Endothelial cell of umbilical vein (primary cell): ENCODE data around the gene PAPPA2. TPM values are rescaled to one million over a fixed set of nuclear protein-coding genes. Genes with fewer than 3 reads are reported as not detected.

Experiments used
- BruUV-seq: library from RNA; stranded (reverse); fragments of 400-500 nt; replicated peaks from 2 replicates; lab custom pipeline; 2021; lab: Mats Ljungman, UMichigan
- CTCF ChIA-PET: fragments of 300-600, 350-600 bp; sonication (Branson Sonifier 250); formaldehyde crosslinking; loops from one replicate; lab custom pipeline; 2021; ENCODE audit warnings: antibody characterized with exemption, inconsistent platforms; lab: Charles Lee
- POLR2A ChIA-PET: fragments of 300-600, 350-600 bp; sonication (Branson Sonifier 250); formaldehyde crosslinking; loops from one replicate; lab custom pipeline; 2021; ENCODE audit warnings: antibody characterized with exemption, inconsistent platforms; lab: Charles Lee
- DNase-seq: peaks from one replicate; pipeline ENCODE4 v3.0.0-alpha.2; 2011; ENCODE audit warnings: low read depth, low spot score
- FAIRE-seq: peaks from 2 replicates; lab custom pipeline; 2011; peaks lifted over from hg19 to GRCh38; lab: Jason Lieb, UNC
- H2AFZ ChIP-seq: 2 replicates; pipeline ENCODE4 v1.6.0; 2012; ENCODE audit warnings: low read depth, low read length, control low read depth, inconsistent platforms
- H3K27ac ChIP-seq: 2 replicates; pipeline ENCODE4 v1.5.1; 2011; ENCODE audit warnings: low read depth, mild to moderate bottlenecking, control low read depth, low read length, moderate library complexity; ENCODE audit not compliant: insufficient read depth
- H3K27me3 ChIP-seq, 2 experiments: 2 replicates each; pipeline versions ENCODE4 v1.6.0 to v1.6.1; 2011; ENCODE audit warnings: low read length in 2 of 2, mixed read lengths in 1 of 2; ENCODE audit not compliant: control insufficient read depth in 2 of 2, insufficient read depth in 2 of 2
- H3K36me3 ChIP-seq, 2 experiments: 2 replicates in 1 of 2; 3 replicates in 1 of 2; pipeline ENCODE4 v1.5.1; 2011; ENCODE audit warnings: low read length in 2 of 2, mild to moderate bottlenecking in 1 of 2, moderate library complexity in 1 of 2; ENCODE audit not compliant: control insufficient read depth in 2 of 2, insufficient read depth in 2 of 2; ENCODE audit errors: extremely low read depth in 1 of 2
- H3K4me1 ChIP-seq: 3 replicates; pipeline ENCODE4 v1.5.1; 2011; ENCODE audit warnings: mild to moderate bottlenecking, low read length; ENCODE audit not compliant: control insufficient read depth, insufficient read depth; ENCODE audit errors: extremely low read depth
- H3K4me2 ChIP-seq: 2 replicates; pipeline ENCODE4 v1.6.1; 2011; ENCODE audit warnings: low read length, control low read depth, mixed read lengths; ENCODE audit not compliant: insufficient read depth
- H3K4me3 ChIP-seq, 3 experiments: fragments of 200-600 bp in 1 of 3; sonication (generic), shearing (Covaris generic) in 1 of 3; replicated peaks in 1 of 3; 2 replicates each; pipeline ENCODE4 v1.5.1; 2011 to 2016; ENCODE audit warnings: control low read depth in 3 of 3, low read length in 3 of 3, mild to moderate bottlenecking in 2 of 3, inconsistent platforms in 1 of 3, low read depth in 1 of 3, moderate library complexity in 1 of 3; ENCODE audit not compliant: insufficient read depth in 1 of 3
- H3K79me2 ChIP-seq: 2 replicates; pipeline ENCODE4 v1.6.0; 2012; ENCODE audit warnings: low read length, inconsistent platforms; ENCODE audit not compliant: control insufficient read depth, insufficient read depth
- H3K9ac ChIP-seq: replicated peaks from 2 replicates; pipeline ENCODE3; 2011; ENCODE audit warnings: low read length, control low read depth; ENCODE audit not compliant: insufficient read depth; ENCODE audit errors: extremely low read depth
- H3K9me1 ChIP-seq: replicated peaks from 3 replicates; pipeline ENCODE4 v1.6.0; 2011; ENCODE audit warnings: mild to moderate bottlenecking, low read length; ENCODE audit not compliant: control insufficient read depth, insufficient read depth; ENCODE audit errors: extremely low read depth
- H3K9me3 ChIP-seq: replicated peaks from 2 replicates; pipeline ENCODE4 v1.5.1; 2012; ENCODE audit warnings: low read length, inconsistent platforms; ENCODE audit not compliant: control insufficient read depth, insufficient read depth
- H4K20me1 ChIP-seq: replicated peaks from 2 replicates; pipeline ENCODE3; 2011; ENCODE audit warnings: mild to moderate bottlenecking, low read length; ENCODE audit not compliant: control insufficient read depth, insufficient read depth; ENCODE audit errors: extremely low read depth
- EZH2 ChIP-seq: IDR thresholded peaks from 2 replicates; pipeline ENCODE4 v1.6.1; 2012; ENCODE audit warnings: borderline replicate concordance, low read depth, mild to moderate bottlenecking, moderate library complexity, low read length, inconsistent platforms; ENCODE audit not compliant: severe bottlenecking
- FOS ChIP-seq: IDR thresholded peaks from 2 replicates; pipeline ENCODE4 v1.6.1; 2011; ENCODE audit warnings: mild to moderate bottlenecking, low read length, moderate library complexity, borderline replicate concordance; ENCODE audit not compliant: insufficient read depth
- GATA2 ChIP-seq: IDR thresholded peaks from 2 replicates; pipeline ENCODE4 v1.7.0; 2011; ENCODE audit warnings: low read depth, mild to moderate bottlenecking, moderate library complexity, mixed read lengths, low read length; ENCODE audit not compliant: insufficient read length, insufficient read depth
- JUN ChIP-seq: IDR thresholded peaks from 2 replicates; pipeline ENCODE4 v1.6.1; 2011; ENCODE audit warnings: borderline replicate concordance, low read depth; ENCODE audit not compliant: insufficient read length, insufficient read depth
- MYC ChIP-seq: IDR thresholded peaks from one replicate; pipeline ENCODE4 v1.6.1; 2011; ENCODE audit warnings: mild to moderate bottlenecking, low read depth, low read length
- POLR2A ChIP-seq: IDR thresholded peaks from 2 replicates; pipeline ENCODE4 v1.6.1; 2012; ENCODE audit warnings: low read depth, mild to moderate bottlenecking, control low read depth, low read length
- POLR2AphosphoS5 ChIP-seq: IDR thresholded peaks from 2 replicates; pipeline ENCODE4 v1.6.1; 2012; ENCODE audit warnings: low read depth, mild to moderate bottlenecking, control low read depth, low read length, moderate library complexity; ENCODE audit not compliant: insufficient read depth
- dilution Hi-C: fragments of 300-500 bp; cut with MboI; formaldehyde crosslinking; loops from one replicate; pipeline ENCODE4 v1.15.0; 2019; ENCODE audit warnings: low sequenced_read_pairs; ENCODE audit not compliant: extremely low pct_ligation_motif_present
- intact Hi-C: fragments of 100-400 bp; cut with micrococcal nuclease; formaldehyde crosslinking; loops from one replicate; pipeline ENCODE4 v1.10.0; 2022
- polyA plus RNA-seq, 4 experiments: library from polyadenylated mRNA; depleted of rRNA in 3 of 4; stranded (reverse) in 3 of 4; unstranded in 1 of 4; fragments of >200 nt; gene quantifications; 2 replicates each; pipeline versions ENCODE4 v1.2.1 to v1.2.3, GENCODE V29; 2011 to 2012; ENCODE audit warnings: missing spikeins in 1 of 4
- total RNA-seq: library from RNA; stranded (reverse); gene quantifications from 2 replicates; pipeline ENCODE4 v1.2.3, GENCODE V29; 2021
- TF ChIP-seq, protein P1 (sequence below), 2 donors: IDR thresholded peaks; 1 replicate in 1 of 2; 2 replicates in 1 of 2; pipeline ENCODE4 v1.5.1; 2011; ENCODE audit warnings: low read length in 2 of 2, mild to moderate bottlenecking in 2 of 2, moderate library complexity in 2 of 2, control low read depth in 1 of 2, inconsistent platforms in 1 of 2, low read depth in 1 of 2; ENCODE audit not compliant: insufficient read depth in 1 of 2; ENCODE audit errors: extremely low read depth in 1 of 2
- TF ChIP-seq, protein P2 (sequence below): IDR thresholded peaks from 2 replicates; pipeline ENCODE4 v1.6.1; 2011; ENCODE audit not compliant: insufficient read depth, insufficient read length

Gene PAPPA2
- total and polyA plus RNA-seq, 2 donors (not counting 3 experiments of a cell fraction or from before 2014, with no cell fraction given): not detected

- Histone ChIP-seq H4K20me1 (no peaks in the 10 kb centered on the region), H2AFZ (no peak overlapping the region), H3K79me2 (no peaks in the 10 kb centered on the region), H3K27ac (no peak overlapping the region), H3K4me2 (no peak overlapping the region), H3K9ac (no peak overlapping the region), H3K36me3 (no peaks in the 10 kb centered on the region), H3K4me1 (no peaks in the 10 kb centered on the region), H3K27me3 (no peaks in the 10 kb centered on the region), H3K9me1 (no peaks in the 10 kb centered on the region), H3K9me3 (no peaks in the 10 kb centered on the region), H3K4me3 (no peak overlapping the region)
- TF ChIP-seq POLR2AphosphoS5: no peak
- TF ChIP-seq, protein P1, sequence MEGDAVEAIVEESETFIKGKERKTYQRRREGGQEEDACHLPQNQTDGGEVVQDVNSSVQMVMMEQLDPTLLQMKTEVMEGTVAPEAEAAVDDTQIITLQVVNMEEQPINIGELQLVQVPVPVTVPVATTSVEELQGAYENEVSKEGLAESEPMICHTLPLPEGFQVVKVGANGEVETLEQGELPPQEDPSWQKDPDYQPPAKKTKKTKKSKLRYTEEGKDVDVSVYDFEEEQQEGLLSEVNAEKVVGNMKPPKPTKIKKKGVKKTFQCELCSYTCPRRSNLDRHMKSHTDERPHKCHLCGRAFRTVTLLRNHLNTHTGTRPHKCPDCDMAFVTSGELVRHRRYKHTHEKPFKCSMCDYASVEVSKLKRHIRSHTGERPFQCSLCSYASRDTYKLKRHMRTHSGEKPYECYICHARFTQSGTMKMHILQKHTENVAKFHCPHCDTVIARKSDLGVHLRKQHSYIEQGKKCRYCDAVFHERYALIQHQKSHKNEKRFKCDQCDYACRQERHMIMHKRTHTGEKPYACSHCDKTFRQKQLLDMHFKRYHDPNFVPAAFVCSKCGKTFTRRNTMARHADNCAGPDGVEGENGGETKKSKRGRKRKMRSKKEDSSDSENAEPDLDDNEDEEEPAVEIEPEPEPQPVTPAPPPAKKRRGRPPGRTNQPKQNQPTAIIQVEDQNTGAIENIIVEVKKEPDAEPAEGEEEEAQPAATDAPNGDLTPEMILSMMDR (IDR thresholded peaks at IDR 0.05; ENCODE audit: extremely low read depth in 1 of 2, insufficient read depth in 1 of 2, low read depth in 1 of 2, low read length in 2 of 2): no peak
- TF ChIP-seq JUN: no peak
- intact Hi-C loops (no loop called here), dilution Hi-C loops (no loop called here)
- CTCF ChIA-PET: no interaction called here
- BruUV-seq: no TSS peak
- POLR2A ChIA-PET: no interaction called here
- DNase-seq (no peak), FAIRE-seq (no peak)
Measured at GRCh38 chr1:176803596-176803995, 340.6 kb downstream of the PAPPA2 start.

DNA sequence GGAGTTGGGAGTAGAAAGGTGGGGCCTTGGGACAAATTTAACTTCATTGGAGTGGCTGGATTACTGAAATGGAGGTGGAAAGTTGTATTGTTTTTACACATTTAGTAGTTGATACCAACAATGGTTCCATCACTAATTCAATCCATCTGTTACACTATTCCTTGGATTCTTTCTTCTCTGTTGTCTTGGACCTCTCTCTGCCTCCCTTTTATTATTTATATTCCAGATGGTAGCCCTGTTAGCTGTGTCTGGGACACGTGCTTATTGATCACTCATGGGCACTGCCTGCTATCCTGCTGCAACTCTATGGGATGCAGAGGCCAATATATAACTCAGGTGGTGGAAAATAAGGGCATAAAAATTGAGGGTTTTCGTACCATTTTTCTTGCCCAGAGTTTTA, 346.3 kb downstream of the PAPPA2 start:
- no peaks in the 10 kb centered on the region for H3K9me3 ChIP-seq
- no peak for FAIRE-seq
- H3K4me3 ChIP-seq: no peak overlapping the region
- ChIA-PET CTCF (no interaction called here), POLR2A (no interaction called here)
- intact Hi-C loops: no loop called here
- no peaks in the 10 kb centered on the region for H3K36me3 ChIP-seq
- dilution Hi-C loops: no loop called here
- H3K27ac ChIP-seq: no peak overlapping the region
- BruUV-seq: no TSS peak
- H4K20me1 ChIP-seq: no peaks in the 10 kb centered on the region
- no peak overlapping the region for H2AFZ ChIP-seq
- H3K79me2 ChIP-seq: no peaks in the 10 kb centered on the region
- no peaks in the 10 kb centered on the region for H3K9me1 ChIP-seq
- TF ChIP-seq GATA2 (no peak), MYC (no peak), POLR2A (no peak), EZH2 (no peak), FOS (no peak), POLR2AphosphoS5 (no peak), JUN (no peak)
- TF ChIP-seq, protein P1 (IDR thresholded peaks at IDR 0.05; ENCODE audit: extremely low read depth in 1 of 2, insufficient read depth in 1 of 2, low read depth in 1 of 2, low read length in 2 of 2): no peak
- TF ChIP-seq, protein P2, sequence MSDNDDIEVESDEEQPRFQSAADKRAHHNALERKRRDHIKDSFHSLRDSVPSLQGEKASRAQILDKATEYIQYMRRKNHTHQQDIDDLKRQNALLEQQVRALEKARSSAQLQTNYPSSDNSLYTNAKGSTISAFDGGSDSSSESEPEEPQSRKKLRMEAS: no peak
- H3K4me2 ChIP-seq: no peak overlapping the region
- DNase-seq: no peak
- H3K4me1 ChIP-seq: no peaks in the 10 kb centered on the region
- no peak overlapping the region for H3K9ac ChIP-seq
- H3K27me3 ChIP-seq: no peaks in the 10 kb centered on the region
